Heart left ventricle (tissue), 16 donors: ENCODE results near the gene MSRB3. TPM values are rescaled to one million over a fixed set of nuclear protein-coding genes. Genes with fewer than 3 reads are reported as not detected.
"Not testable (repeated sequence)": the region's sequence is repeated elsewhere in the genome, so short reads cannot be mapped to it uniquely, and the experiment has no call there.

ENCODE experiments used
- ATAC-seq, 4 donors: fragments of 200-7000 bp; cut with Tn5 transposase; one replicate each; pipeline ENCODE4 v1.9.1; 2020 to 2022; ENCODE audit warnings: moderate library complexity in 4 of 4, mild to moderate bottlenecking in 3 of 4, moderate number of reproducible peaks in 1 of 4
- DNase-seq, 5 donors: peaks; one replicate each; pipeline ENCODE4 v3.0.0-alpha.2; 2020
- H3K27ac ChIP-seq, 12 donors: fragments of 200-600 bp; sonication (generic) in 4 of 12; one replicate each; pipeline versions ENCODE4 v1.5.0 to v1.8.0; 2016 to 2022; ENCODE audit warnings: mild to moderate bottlenecking in 2 of 12
- H3K27me3 ChIP-seq, 9 donors: fragments of 200-600 bp; sonication (generic) in 2 of 9; one replicate each; pipeline versions ENCODE4 v1.5.1 to v1.8.0; 2016 to 2022; ENCODE audit warnings: mild to moderate bottlenecking in 3 of 9
- H3K36me3 ChIP-seq, 9 donors: fragments of 200-600 bp; sonication (generic) in 2 of 9; one replicate each; pipeline versions ENCODE4 v1.5.0 to v1.8.0; 2018 to 2022; ENCODE audit warnings: mild to moderate bottlenecking in 2 of 9
- H3K4me1 ChIP-seq, 12 donors: fragments of 200-600 bp; sonication (generic) in 4 of 12; one replicate each; pipeline versions ENCODE4 v1.5.0 to v1.8.0; 2016 to 2022; ENCODE audit warnings: mild to moderate bottlenecking in 3 of 12
- H3K4me3 ChIP-seq, 12 donors: fragments of 200-600 bp; sonication (generic) in 4 of 12; one replicate each; pipeline versions ENCODE4 v1.5.0 to v1.8.0; 2017 to 2022; ENCODE audit warnings: mild to moderate bottlenecking in 9 of 12, moderate library complexity in 4 of 12
- H3K9me3 ChIP-seq, 12 donors: fragments of 200-600 bp; sonication (generic) in 4 of 12; one replicate each; pipeline versions ENCODE4 v1.5.0 to v1.8.0; 2016 to 2022; ENCODE audit warnings: mild to moderate bottlenecking in 1 of 12
- POLR2A ChIP-seq, 2 donors: fragments of 450-650 bp; IDR thresholded peaks; one replicate each; pipeline ENCODE4 v1.6.1; 2017; ENCODE audit warnings: antibody characterized with exemption in 2 of 2, mild to moderate bottlenecking in 2 of 2, moderate library complexity in 2 of 2
- WGBS, 4 donors: extraction: QIAGEN DNeasy Blood & Tissue Kit in 2 of 4; methylation state at CpG; one replicate each; pipeline versions ENCODE4 v1.1.5 to v1.1.7; 2013 to 2018; 5-methylcytosine and 5-hydroxymethylcytosine counted together
- intact Hi-C, 10 donors: fragments of 100-400 bp; cut with DNase I; formaldehyde crosslinking; loops; one replicate each; pipeline versions ENCODE4 v1.11.1 to v1.14.2; 2022
- polyA plus RNA-seq, 2 donors: library from polyadenylated mRNA; stranded (reverse); fragments of 200-250 nt; gene quantifications; one replicate each; pipeline ENCODE4 v1.2.3, GENCODE V29; 2013
- total RNA-seq, 9 donors: library from RNA; depleted of rRNA in 2 of 9; stranded (reverse); fragments of >200 nt in 2 of 9; fragmentation: NEBNext Ultra II Directional in 3 of 9; extraction: Animal tissue kit (Norgen Biotek cat#: 25700) in 3 of 9; gene quantifications; one replicate each; pipeline versions ENCODE4 v1.1.0 to v1.2.4, GENCODE V29; 2016 to 2023
- TF ChIP-seq, protein P1 (sequence below), 12 donors: fragments of 200-600 bp; sonication (generic) in 4 of 12; IDR thresholded peaks; one replicate each; pipeline versions ENCODE4 v1.5.0 to v1.8.0; 2018 to 2022; ENCODE audit warnings: antibody characterized with exemption in 12 of 12, mild to moderate bottlenecking in 5 of 12
- donor health status: ischemic (EF 13 %, LVEDD 7.1; RV severe dilation, severe dysfunction).
- donor health status: healthy with polysubstance abuse.
- donor health status: DM: no; HTN: yes; CAD: no.
- donor health status: DM: no; HTN: no; CAD: no.
- donor health status: ischemic (EF 25% LVEDD 6.9; RV normal size, moderate dysfunction).
- donor health status: ischemic (EF 25% LVEDD 5.7; RV mildly dilated, moderate dysfunction).
- donor health status: healthy.
- donor health status: DM: yes; HTN: yes; CAD: no.
- donor health status: ischemic (EF 35%, LVEDD 5.7; RV mildly dilated, moderate dysfunction).
- donor health status: nonischemic (EF 11% LVEDD 7.7; RV severe dilation, severe dysfunction).
- donor health status: DM: yes; HTN: yes; CAD: no.
- donor health status: PGD.
- donor health status: ischemic (EF 29% LVEDD 5.4; RV normal size, mild dysfunction).
- donor health status: nonischemic (EF 23%, LVEDD 6.1; RV moderate dilation, normal function).

The MSRB3 gene
- total and polyA plus RNA-seq, 11 donors = 54.1 to 165 (median 117) TPM

DNA sequence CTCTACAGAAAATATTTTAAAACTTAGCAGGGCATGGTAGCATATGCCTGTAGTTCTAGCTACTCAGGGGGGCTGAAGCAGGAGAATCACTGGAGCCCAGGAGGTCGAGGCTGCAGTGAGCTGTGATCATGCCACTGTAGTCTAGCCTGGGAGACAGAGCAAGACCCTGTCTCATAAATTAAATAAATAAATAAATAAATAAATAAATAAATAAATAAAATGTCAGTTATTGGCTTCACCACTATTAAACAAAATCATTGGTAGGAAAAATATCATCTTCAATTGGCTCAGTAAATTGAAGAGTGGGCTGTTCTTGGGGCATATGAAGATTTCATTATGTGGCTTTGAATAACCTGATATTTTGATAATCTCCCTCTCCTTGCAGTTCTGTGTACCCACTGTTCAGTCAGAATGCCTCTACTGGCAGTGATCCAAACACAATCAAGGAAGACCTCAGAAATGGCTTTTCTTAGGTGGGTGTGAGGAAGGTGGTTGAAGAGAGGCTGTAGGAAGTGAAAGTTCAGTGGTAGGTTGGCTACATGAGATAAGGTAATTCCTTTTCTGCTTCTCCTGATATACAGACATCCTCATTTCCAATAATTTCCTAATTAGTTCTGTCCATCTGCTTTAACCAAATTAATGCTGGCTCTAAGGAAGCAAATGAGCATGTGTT is 175.8 kb downstream of the MSRB3 start:
- Histone ChIP-seq H3K4me1 (peaks cover 0 to 20% (median 9%) of the 10 kb centered on the region in 12 donors), H3K9me3 (peaks cover 0 to 6% (median 0%) of the 10 kb centered on the region in 12 donors), H3K4me3 (no peak overlapping the region), H3K36me3 (peaks cover 0 to 65% (median 18%) of the 10 kb centered on the region in 9 donors), H3K27ac (no peak overlapping the region), H3K27me3 (no peaks in the 10 kb centered on the region)
- DNase-seq = no peak
- no peak for ATAC-seq
- intact Hi-C loops = no loop called here
- 89 to 100% (median 96%) methylated on average over 1 of the region's 1 CpG for WGBS, 4 donors
- TF ChIP-seq, protein P1, sequence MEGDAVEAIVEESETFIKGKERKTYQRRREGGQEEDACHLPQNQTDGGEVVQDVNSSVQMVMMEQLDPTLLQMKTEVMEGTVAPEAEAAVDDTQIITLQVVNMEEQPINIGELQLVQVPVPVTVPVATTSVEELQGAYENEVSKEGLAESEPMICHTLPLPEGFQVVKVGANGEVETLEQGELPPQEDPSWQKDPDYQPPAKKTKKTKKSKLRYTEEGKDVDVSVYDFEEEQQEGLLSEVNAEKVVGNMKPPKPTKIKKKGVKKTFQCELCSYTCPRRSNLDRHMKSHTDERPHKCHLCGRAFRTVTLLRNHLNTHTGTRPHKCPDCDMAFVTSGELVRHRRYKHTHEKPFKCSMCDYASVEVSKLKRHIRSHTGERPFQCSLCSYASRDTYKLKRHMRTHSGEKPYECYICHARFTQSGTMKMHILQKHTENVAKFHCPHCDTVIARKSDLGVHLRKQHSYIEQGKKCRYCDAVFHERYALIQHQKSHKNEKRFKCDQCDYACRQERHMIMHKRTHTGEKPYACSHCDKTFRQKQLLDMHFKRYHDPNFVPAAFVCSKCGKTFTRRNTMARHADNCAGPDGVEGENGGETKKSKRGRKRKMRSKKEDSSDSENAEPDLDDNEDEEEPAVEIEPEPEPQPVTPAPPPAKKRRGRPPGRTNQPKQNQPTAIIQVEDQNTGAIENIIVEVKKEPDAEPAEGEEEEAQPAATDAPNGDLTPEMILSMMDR (IDR thresholded peaks at IDR 0.05) = no peak
- no peak for TF ChIP-seq POLR2A (IDR thresholded peaks at IDR 0.05)

DNA sequence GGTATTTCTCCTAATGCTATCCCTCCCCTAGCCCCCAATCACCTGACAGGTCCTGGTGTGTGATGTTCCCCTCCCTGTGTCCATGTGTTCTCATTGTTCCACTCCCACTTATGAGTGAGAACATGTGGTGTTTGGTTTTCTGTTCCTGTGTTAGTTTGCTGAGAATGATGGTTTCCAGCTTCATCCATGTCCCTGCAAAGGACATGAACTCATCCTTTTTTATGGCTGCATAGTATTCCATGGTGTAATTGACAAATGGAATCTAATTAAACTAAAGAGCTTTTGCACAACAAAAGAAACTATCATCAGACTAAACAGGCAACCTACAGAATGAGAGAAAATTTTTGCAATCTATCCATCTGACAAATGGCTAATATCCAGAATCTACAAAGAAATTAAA is 178.9 kb downstream of the MSRB3 start:
- H3K27ac ChIP-seq, ATAC-seq, DNase-seq, intact Hi-C loops, H3K4me3 ChIP-seq, H3K9me3 ChIP-seq, H3K4me1 ChIP-seq, H3K27me3 ChIP-seq: not testable (repeated sequence)
- peaks cover 0 to 91% (median 34%) of the 10 kb centered on the region in 9 donors for H3K36me3 ChIP-seq

DNA sequence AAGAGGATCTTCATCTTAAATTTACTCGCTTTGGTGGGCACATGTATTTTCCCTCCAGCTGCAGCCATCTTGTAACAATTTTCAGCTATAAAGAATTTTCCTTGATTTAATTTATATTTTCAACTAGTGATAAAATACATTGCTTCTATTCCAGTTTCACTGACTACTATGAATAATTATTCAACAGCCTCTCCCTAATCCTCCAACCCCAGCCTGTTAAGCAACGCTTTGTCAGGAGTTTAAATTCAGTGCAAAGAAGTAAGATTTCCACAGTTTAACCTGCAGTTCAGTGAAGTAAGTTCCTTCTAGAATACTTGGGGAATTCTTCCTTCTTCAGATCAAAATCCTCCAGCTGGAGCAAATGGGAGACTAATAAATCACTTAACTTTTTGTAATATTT is 180.2 kb downstream of the MSRB3 start:
- intact Hi-C loops = no loop called here
- ATAC-seq (no peak), DNase-seq (no peak)
- no peak for TF ChIP-seq POLR2A (IDR thresholded peaks at IDR 0.05)
- TF ChIP-seq, protein P1 (IDR thresholded peaks at IDR 0.05) = no peak
- Histone ChIP-seq H3K27ac (no peak overlapping the region), H3K9me3 (peaks cover 0 to 6% (median 0%) of the 10 kb centered on the region in 12 donors), H3K4me3 (no peak overlapping the region), H3K4me1 (no peaks in the 10 kb centered on the region), H3K36me3 (peaks cover 0 to 94% (median 40%) of the 10 kb centered on the region in 9 donors), H3K27me3 (no peaks in the 10 kb centered on the region)
- WGBS, 4 donors = 97 to 98% (median 97%) methylated on average over 2 of the region's 2 CpGs

DNA sequence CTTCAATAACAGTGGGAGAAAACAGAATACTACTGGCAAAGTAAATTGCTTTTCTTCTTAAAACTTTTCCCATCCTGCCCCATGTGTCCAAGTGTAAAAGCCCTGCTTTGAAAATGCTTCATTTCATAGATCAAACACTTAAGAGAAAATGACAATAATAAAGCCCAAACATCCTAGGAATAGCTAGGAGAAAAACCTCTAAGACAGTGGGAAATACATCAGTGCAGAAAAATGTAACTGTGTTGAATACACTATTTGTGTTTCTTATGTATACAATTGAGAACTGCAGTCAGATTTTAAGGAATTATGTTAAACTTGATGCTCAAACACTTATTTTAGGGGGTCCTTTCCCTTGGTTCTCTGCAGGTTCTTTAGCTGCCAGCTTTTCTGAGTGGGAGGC is 181.1 kb downstream of the MSRB3 start:
- TF ChIP-seq, protein P1 (IDR thresholded peaks at IDR 0.05) = no peak
- TF ChIP-seq POLR2A (IDR thresholded peaks at IDR 0.05) = no peak
- ATAC-seq (no peak), DNase-seq (no peak)
- Histone ChIP-seq H3K27me3 (no peaks in the 10 kb centered on the region), H3K36me3 (peaks cover 0 to 94% (median 41%) of the 10 kb centered on the region in 9 donors), H3K9me3 (peaks cover 0 to 6% (median 0%) of the 10 kb centered on the region in 12 donors), H3K4me1 (no peaks in the 10 kb centered on the region), H3K27ac (no peak overlapping the region), H3K4me3 (no peak overlapping the region)
- intact Hi-C loops = no loop called here

DNA sequence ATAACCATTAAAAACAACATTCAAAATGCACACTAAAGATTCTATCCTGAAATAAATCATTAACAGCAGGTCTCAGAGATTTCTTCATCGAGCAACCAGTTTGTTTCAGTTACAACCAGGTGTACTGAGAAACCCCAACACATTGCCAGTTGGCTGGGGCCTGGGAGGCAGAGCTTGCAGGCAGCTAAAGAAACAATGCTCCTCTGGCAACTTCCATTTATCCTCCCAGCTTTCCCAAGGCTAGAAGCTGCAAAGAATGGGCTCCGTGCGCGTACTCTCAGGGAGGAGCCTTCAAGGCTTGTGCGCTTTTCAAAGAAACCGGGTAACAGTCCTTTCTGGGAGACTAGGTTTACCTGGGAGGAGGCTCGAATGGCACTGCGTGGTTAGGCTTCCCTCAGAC is 181.6 kb downstream of the MSRB3 start:
- no peak overlapping the region for H3K4me3 ChIP-seq
- H3K36me3 ChIP-seq = peaks cover 0 to 91% (median 39%) of the 10 kb centered on the region in 9 donors
- no peak for DNase-seq
- no peak for ATAC-seq
- TF ChIP-seq, protein P1 (IDR thresholded peaks at IDR 0.05) = no peak
- TF ChIP-seq POLR2A (IDR thresholded peaks at IDR 0.05) = no peak
- H3K4me1 ChIP-seq = no peaks in the 10 kb centered on the region
- H3K27me3 ChIP-seq = no peaks in the 10 kb centered on the region
- H3K9me3 ChIP-seq = peaks cover 0 to 6% (median 0%) of the 10 kb centered on the region in 12 donors
- intact Hi-C loops = no loop called here
- H3K27ac ChIP-seq = no peak overlapping the region
- 82 to 93% (median 89%) methylated on average over 8 of the region's 8 CpGs for WGBS, 4 donors
